HG02588 (cell line): ENCODE data around the gene SNAP23.

ENCODE experiments used
- ATAC-seq: cut with Tn5 transposase; IDR thresholded peaks from one replicate; pipeline ENCODE4 v1.9.1; 2021; ENCODE audit warnings: mild to moderate bottlenecking, moderate library complexity; ENCODE audit not compliant: unreplicated experiment

Gene SNAP23

DNA sequence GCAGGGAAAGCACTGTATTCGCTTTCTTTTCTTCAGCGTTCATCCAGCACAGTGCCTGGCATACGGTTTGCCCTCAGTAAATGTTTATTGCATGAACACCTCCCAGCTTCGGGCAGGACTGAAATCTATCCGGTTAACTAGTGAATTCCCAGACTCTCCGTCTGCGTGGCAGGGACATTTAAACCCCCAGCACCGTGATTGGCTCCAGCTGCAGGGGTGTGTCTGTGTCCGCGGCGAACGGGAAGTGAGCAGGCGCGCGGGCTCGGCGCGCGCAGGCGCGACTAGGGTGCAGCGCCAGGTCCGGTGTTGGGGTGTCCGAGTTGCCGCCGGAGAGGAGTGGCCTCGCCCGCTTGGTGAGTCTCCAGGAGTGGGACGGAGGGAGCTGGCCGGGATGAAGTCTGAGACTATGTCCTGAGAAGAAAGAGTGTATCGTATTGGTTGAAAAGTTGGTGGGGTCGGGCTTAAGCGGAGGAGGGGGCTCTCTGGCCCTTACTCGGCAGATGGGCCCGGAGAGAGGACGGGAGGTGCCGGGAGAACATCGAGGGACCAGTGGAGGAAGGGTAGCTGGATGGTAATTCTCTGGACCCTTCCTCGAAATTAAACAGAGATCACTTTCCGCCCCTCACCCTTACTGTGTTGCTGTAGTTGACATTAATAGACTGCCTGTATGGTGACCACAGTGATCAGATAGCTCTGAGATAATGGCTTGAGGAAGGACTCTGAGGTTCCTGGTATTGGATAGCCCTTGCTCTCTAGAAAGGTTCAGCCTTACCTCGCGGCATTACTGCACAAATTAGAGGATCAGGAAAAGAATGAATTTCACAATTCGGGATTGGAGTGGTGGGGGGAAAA lies at the start of gene SNAP23:
Gene SNAP23 (plus strand): TSS at position 274 of the 852 bp plus-strand sequence. CDS start 16,213 bp downstream, outside the sequence.
- peak; percentile 75 for ATAC-seq

DNA sequence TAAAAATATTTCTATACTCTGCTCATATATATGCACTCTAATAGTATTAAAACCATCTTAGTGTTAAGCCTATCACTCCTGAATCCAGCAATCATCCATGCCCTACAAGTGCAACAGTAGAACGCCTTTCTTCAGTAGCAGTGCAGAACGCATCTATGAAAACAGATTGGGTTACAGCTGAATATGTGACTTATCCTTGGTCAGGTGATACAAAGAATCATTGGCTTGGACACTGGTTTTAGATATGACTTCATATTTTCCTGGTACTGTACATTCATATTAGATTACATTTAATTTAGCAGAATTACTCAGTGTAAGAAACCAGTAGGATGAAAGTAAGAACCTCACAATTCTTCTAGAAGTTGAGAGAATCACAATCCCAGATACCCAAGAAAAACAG lies 47.8 kb upstream of the SNAP23 start:
- ATAC-seq = no peak

DNA sequence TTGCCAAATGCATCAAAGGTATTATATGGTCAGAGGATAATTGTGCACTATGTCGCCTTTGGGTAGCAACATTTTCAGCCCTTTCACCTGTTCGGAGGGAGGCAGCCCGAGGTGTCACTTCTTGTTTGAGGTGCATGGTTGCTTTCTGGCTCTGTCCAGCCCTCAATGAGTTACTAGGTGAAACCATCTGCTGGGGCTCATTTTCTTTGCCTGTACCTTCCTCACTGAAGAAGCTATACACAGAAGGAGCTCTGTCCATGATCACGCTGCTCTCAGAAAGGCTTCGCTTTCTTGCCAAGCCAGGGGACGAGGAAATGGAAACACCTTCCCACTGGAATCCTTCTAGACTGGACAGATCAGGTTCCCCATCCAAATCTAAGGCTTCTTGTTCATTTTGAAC lies 47.2 kb upstream of the SNAP23 start:
- no peak for ATAC-seq

DNA sequence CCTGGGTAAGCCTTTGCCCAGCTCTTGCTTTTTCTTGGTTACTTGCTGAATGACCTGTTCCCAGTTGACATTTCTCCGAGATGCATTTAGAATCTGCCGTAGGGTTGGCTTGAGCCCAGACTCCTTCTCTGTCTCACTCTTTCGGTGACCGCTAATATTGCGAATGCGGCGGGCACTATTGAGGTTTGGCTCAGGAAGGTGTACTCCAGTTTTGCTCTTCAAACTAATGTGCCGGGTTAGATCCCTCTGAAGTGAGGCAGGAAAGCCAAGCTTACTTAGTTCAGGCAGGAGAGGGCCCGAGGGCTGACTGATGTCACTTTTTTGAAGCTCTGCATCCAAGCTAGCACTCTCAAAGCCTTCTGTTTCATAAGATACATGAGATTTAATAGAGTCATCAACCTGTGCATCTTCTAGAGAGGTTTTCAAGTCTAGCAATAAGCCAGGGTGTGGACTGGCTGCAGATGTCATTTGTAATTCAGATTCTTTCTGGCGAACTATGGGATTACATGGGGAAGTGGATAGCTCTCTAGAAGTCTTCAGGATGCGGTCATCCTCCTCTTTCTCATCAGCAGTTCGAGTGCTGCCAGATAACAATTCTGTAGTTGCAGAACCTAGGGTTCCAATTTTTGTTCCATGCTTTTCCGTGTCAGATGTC lies 45.5 kb upstream of the SNAP23 start:
- ATAC-seq = no peak

DNA sequence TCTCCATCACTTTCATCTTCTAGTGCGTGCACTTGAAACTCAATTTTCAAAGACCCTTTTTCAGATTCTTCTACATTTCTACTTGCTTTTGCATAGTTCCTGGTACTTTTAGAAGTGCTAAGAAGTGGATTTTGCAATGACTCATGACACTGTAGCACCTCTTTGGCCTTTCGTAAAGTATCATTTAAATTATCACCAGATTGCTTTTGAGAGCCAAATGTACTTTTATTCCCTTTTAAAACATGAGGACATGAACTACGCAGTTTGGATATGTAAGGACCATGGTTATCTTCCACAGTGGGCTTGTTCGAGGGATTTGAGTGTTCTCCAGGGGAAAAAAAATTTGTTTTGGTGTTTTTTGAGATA lies 45.0 kb upstream of the SNAP23 start:
- no peak for ATAC-seq

DNA sequence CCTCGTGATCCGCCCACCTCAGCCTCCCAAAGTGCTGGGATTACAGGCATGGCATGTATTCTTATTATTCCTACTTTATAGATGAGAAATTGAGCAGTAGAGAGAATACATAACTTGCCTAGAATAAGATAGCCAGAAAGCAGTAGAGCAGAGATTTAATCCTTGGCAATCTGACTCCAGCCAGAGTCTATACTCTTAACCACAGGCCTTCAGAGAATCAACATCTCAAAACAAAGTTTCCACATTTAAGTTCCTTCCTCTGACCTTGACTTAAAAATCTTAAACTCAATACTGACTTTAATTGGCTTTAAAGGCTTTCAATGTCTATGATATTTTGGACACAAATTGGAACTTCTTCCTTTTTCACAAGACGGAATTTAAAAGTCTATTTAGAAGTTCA lies 41.6 kb upstream of the SNAP23 start:
- ATAC-seq = no peak

DNA sequence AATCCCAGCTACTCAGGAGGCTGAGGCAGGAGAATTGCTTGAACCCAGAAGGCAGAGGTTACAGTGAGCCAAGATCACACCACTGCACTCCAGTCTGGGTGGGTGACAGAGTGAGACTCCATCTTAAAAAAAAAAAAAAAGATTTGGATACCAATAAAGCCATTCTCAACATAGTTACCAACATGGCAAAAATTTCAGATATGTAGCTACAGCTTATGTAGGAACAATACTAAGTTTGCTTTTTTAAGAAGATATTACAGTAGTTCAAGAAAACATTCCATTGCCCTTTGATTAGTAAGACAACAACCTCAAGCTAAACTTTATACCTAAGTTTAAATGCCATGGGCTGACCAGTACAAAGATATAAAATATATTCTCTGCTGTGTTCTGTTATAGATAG lies 38.9 kb upstream of the SNAP23 start:
- ATAC-seq = no peak

DNA sequence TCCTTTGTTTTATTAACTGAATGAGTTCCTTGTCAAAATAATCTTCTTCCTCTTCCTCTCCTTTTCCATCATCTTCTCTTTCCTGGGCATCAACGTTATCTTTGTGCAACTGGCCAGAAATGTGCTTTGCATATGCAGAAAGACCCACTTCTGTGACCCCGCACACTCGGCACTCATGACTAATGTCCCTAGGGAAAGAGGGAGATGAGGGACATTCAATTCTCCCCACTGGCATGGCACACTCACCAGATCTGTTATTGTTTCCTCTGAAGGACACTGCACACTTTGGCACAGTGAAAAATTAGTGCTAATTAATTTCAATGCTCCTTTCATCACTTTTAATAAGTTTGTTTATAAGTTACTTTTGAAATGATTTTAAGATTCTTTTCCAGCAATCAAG lies 38.5 kb upstream of the SNAP23 start:
- ATAC-seq = no peak

DNA sequence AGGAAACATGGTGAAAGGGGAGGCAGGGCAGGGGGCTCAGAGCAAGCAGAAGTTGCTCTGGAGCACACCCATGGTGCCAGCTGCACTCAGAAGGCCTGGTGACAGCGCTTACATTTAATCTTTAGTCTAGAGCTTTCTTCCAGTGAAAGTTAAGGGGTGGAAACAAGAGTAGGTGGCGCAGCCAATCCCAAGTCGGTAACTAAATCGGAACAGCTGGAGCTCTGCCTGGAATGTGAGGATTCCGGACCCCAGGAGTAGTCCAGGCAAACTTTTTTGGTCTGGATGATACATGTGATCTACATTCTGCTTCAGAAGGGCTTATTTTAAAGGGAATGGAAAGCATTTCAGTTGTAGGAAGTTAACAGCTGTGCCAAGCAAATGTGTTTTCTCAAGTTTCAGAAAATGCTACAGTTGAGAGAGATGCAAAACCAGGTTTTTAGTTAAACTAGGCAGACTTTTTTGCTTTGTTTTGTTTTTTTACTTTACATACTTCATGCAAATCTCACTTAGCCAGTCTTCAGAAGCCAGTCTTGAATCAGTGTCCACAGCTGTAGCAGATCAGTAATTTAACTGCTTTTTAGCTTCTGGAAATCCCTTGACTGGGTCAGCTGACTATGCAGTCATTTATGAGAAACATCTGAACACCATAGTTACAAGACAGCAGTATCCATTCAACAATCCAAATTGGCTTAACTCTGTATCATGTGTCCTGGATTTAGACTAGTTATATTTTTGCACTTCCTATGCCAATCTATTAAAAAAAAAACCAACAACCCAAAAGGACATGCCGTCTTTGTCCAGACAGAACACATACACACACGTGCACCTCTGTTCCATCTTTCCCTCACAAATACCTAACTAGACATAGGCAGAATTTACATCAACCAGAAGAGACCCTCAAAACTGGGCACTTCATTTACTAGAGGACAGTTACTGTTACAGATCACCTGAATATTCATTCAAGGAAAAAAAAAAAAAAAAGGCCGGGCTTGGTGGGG lies 37.7 kb upstream of the SNAP23 start:
- ATAC-seq = peak; percentile 70

DNA sequence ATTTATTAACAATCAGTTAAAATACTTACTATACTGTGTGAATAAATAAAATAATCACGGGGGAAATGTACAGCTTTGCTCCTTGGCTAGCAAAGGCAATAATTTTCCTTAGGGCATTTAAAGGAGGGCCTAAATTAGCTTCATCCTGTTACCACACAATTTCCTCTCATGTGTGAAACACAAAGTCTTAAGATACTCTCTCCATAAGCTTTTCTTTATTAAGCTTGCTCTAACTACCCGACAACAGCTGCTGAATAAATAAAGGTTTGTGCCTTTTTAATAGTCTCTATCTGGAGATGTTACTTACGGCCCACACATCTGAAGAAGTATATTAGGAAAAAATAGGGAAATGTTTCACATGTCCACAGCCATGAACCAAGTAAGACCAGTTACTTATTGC lies 34.2 kb upstream of the SNAP23 start:
- no peak for ATAC-seq

DNA sequence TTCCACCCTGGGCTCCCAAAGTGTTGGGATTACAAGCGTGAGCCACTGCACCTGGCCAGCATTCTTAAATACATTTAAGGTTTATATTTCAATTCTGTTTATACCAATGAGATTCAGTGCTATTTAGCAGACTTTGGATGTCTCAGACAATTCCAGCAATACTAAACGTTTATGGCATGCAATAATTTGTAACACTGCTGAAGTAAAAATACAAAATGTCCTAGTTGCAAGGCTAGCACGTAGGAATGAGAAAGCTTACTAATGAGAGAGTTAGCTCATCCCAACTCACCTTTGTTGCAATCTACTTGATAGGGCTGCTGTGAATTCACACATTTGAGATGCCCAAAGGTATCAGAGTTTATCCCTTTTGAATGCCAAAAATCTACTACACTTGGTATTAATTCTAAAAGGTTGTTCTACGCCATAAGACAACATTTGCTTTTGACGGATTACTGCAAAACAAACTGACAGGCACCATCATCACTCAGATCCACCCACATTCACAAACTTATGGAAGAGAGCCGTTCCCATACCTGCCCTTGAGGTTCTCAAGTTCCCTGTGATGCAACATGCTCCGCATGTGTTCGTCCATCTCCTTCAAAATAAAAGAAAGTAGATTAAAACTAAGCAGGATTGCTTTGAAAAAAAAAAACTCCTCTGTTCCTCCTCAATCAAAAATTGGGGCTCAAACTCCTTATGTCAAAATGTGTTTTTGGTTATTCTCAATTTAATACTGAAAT lies 29.7 kb upstream of the SNAP23 start:
- ATAC-seq = no peak

DNA sequence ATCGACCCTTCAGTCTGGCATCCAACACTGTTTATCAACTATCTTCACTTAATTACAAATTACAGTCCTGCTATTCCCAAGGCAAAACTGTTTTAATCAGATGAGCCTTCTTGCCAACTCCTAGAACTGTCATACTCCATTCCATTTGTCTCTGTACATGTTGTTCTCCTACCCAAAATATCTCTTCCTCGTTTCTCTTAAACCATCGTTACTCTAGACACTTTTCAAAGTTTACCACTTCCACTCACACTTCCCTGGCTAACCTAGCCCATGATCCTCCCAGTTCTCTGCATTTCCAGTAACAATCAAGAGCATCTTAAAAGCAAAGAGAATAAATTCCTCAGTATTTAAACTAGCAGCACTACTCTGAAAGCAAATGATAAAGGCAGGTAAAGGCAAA lies 24.4 kb upstream of the SNAP23 start:
- ATAC-seq = no peak

DNA sequence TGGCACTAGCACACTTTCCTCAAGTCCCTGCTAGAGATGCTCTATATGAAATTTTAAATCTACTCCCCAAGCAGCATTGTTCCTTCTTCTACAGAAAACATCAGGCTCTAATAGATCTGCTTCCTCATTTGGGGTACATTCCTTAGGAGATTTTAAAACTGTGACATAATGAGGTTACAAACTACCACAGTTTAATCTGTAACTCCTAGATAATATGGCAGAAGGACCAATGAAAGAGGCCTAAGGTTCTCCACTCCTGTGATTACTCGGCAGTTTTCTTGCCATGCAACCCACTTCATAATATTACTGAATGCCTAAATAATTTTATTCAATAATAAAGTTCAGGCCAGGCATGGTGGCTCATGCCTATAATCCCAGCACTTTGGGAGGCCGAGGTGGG lies 20.6 kb upstream of the SNAP23 start:
- ATAC-seq = no peak

DNA sequence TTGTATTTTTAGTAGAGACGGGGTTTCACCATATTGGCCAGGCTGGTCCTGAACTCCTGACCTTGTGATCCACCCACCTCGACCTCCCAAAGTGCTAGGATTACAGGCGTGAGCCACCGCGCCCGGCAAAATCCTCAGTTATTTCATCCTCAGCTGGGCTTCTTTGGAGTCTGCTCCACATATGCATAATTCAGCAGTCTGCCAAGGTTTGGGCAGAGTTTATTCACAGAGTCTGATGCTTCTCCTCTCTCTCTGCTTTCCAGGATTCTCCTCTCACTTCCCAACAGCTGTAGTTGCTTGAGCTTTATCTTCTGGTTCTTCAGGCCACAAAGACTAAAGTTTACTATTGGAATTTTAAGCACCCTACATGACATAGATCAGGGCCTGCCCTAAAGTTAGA lies 12.7 kb upstream of the SNAP23 start:
- ATAC-seq = no peak

DNA sequence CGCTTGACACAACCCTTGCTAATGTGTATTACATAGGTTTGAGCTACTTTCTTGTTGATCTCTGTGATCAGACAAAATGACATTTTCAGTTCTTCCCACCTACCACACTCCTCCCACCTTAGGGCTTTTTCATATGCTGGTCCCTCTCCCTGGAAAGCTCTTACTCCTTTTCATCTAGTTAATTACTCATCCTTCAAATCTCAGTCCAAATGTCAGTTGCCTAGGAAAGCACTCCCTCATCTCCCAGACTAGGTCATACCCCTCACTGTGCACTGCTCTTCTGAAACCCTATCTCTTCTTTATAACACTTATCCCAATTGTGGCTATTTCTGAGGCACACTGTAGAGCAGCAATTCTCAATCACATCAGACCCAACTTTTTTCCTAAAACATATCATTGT lies 11.8 kb upstream of the SNAP23 start:
- no peak for ATAC-seq

DNA sequence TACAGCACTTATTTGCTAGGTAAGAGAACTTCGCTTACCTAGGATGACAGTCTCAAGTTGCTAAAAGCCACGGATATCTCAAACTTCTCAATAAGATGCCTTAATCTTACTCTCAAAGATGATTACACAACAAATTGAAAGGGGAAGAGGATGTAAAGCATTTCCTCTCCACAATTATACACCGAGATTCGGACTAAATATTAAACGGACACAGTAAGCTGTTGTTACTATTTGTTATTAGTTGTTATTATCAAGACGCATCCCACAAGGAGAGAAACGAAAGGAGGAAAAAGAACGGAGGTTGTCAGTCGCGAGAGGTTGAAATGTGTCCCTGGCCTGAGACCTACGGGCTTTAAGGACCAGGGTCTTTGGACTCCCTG lies 5.2 kb upstream of the SNAP23 start:
- no peak for ATAC-seq

DNA sequence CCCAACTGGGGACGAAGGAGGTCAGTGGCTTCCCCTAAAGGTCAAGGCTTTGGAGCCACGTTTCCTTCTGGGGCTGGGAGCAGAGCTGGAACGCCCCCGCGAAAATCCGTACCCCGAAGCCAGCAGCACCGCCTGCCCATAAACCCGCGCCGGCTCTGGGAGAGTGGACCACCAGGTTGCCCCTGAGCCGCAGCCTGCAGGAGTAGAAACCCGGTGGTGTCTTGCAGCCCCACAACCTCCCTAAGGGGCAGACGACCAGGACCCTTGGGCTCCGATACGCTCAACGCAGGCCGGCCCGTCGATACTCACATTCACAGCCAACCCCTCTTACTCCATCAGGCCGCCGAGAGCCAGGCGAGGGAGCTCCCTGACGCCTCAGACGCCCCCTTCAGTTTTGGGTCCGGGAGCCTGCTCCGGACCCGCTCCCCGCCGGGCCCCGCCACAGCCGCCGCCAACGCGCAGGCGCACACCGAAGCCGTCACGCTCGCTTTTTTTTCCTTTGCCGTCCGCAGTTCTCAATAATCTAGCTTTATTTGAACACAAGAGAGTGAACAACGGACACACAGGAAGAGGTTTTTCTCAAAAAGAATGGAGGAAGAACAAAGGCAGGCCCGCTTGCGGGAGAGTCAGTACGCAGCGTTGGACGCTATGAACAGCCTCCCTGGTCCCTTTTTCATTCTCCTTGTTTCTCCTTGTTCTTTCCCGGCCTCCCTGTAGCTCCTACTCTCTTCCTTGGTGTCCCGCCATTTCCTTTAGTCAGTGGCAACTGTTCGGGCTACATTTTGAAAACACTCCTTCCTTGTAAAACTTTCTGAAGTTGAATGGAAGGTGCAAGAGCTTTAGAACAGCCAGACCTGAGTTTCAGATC lies 4.5 kb upstream of the SNAP23 start, which contains the start of gene ZNF106:
Gene ZNF106 (minus strand): TSS at position 471 of the 868 bp plus-strand sequence. CDS start 18,852 bp downstream, outside the sequence.
- ATAC-seq = peak; percentile 56

DNA sequence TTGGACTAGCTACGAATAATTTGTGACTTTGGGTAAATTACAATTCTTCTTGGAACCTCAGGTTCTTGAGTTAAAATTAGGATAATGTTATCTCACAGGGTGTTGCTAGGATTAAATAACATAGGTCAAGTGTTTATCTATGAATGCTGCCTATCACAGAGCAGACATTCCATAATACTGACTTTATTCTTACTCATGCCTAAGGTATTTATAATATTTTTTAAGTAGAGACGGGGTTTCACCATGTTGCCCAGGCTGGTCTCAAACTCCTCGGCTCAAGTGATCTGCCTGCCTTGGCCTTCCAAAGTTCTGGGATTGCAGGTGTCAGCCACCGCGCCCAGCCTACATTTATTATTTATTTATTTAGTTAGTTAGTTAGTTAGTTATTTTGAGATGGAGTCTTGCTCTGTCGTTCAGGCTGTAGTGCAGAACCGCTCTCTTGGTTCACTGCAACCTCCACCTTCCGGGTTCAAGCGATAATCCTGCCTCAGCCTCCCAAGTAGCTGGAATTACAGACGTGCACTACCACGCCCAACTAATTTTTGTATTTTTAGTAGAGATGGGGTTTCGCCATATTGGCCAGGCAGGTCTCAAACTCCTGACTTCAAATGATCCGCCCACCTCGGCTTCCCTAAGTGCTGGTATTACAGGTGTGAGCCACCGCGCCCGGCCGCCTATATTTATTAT lies 3.8 kb upstream of the SNAP23 start:
- ATAC-seq = no peak

DNA sequence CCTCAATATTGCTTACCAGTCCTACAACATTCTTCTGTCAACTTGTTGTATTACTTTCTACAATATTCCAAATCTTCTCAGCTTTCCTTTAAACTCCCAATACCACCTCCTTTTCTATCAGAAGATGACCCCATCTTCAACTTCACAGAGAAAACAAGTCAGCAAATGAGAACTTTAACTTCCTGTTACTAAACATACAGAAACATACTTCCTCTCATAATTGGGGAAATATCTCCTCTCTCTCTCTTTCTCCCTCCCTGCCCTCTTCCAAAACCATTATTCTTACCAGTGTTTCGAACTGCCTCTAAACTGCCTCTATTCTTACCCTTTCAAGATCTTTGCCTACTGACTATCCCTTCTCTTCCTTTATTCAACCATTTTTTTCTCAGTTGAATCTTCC lies 1.8 kb upstream of the SNAP23 start:
- ATAC-seq = no peak
